K562 (cell line): ENCODE results near the gene IL12RB1. TPM values are rescaled to one million over a fixed set of nuclear protein-coding genes. Genes with fewer than 3 reads are reported as not detected.

Experiments used
- ATAC-seq: fragments of 200-7000 bp; cut with Tn5 transposase; 3 replicates; pipeline ENCODE4 v1.9.1; 2020; ENCODE audit warnings: moderate library complexity
- BruUV-seq: library from RNA; stranded (reverse); fragments of 400-500 nt; replicated peaks from 2 replicates; lab custom pipeline; 2021; lab: Mats Ljungman, UMichigan
- CTCF ChIA-PET: fragments of 300-600 bp; formaldehyde crosslinking; extraction: SDS; loops from one replicate; lab custom pipeline; 2021; ENCODE audit warnings: low intra/inter-chr PET ratio; lab: Yijun Ruan, JAX
- POLR2A ChIA-PET: fragments of 300-600, 350-650 bp; sonication (Branson Sonifier 250); formaldehyde crosslinking; extraction: SDS; loops from one replicate; lab custom pipeline; 2021; ENCODE audit warnings: antibody characterized with exemption, inconsistent platforms; lab: Yijun Ruan, JAX
- DNase-seq, 4 experiments: peaks; one replicate each; pipeline versions ENCODE4 v3.0.0 to v3.0.0-alpha.2; 2011 to 2018; ENCODE audit warnings: low spot score in 3 of 4, mixed read lengths in 3 of 4; ENCODE audit errors: extremely low read depth in 1 of 4
- FAIRE-seq: peaks from 2 replicates; lab custom pipeline; 2011; peaks lifted over from hg19 to GRCh38; lab: Jason Lieb, UNC
- H2AFZ ChIP-seq: 2 replicates; pipeline ENCODE4 v1.6.0; 2011; ENCODE audit warnings: low read depth, low read length, control low read depth, inconsistent platforms
- H3K27ac ChIP-seq: fragments of 200-600 bp; 3 replicates; pipeline ENCODE4 v1.8.0; 2011; ENCODE audit warnings: low read depth, mild to moderate bottlenecking, control low read depth, inconsistent platforms, low read length, moderate library complexity, mixed read lengths; ENCODE audit errors: extremely low read depth
- H3K27me3 ChIP-seq, 2 experiments: fragments of 300-600 bp in 1 of 2; 2 replicates in 1 of 2; 3 replicates in 1 of 2; pipeline versions ENCODE4 v1.6.0 to v1.8.0; 2011; ENCODE audit warnings: inconsistent platforms in 2 of 2, low read length in 2 of 2, mild to moderate bottlenecking in 1 of 2, mixed read lengths in 1 of 2, moderate library complexity in 1 of 2; ENCODE audit not compliant: control insufficient read depth in 2 of 2, insufficient read depth in 2 of 2
- H3K36me3 ChIP-seq: fragments of 300-600 bp; 3 replicates; pipeline ENCODE4 v1.8.0; 2011; ENCODE audit warnings: mild to moderate bottlenecking, low read length, inconsistent platforms; ENCODE audit not compliant: control insufficient read depth, insufficient read depth
- H3K4me1 ChIP-seq, 2 experiments: fragments of 200-600 bp in 1 of 2; replicated peaks in 1 of 2; 2 replicates in 1 of 2; 3 replicates in 1 of 2; pipeline versions ENCODE4 v1.5.1 to v1.8.0; 2011; ENCODE audit warnings: inconsistent platforms in 2 of 2, low read length in 2 of 2, mild to moderate bottlenecking in 1 of 2, mixed read lengths in 1 of 2, moderate library complexity in 1 of 2; ENCODE audit not compliant: control insufficient read depth in 2 of 2, insufficient read depth in 2 of 2
- H3K4me2 ChIP-seq: 2 replicates; pipeline ENCODE4 v1.6.1; 2011; ENCODE audit warnings: low read length, control low read depth, inconsistent platforms, mixed read lengths; ENCODE audit not compliant: insufficient read depth
- H3K4me3 ChIP-seq: fragments of 200-600 bp; sonication (generic), shearing (Covaris generic); 2 replicates; pipeline ENCODE4 v1.5.1; 2016; ENCODE audit warnings: control low read depth, inconsistent platforms
- H3K79me2 ChIP-seq: fragments of 200-600 bp; 3 replicates; pipeline ENCODE4 v1.8.0; 2011; ENCODE audit warnings: low read length, inconsistent platforms; ENCODE audit not compliant: control insufficient read depth, insufficient read depth
- H3K9ac ChIP-seq, 2 experiments: 2 replicates each; pipeline versions ENCODE4 v1.6.0 to v1.6.1; 2011; ENCODE audit warnings: low read depth in 2 of 2, low read length in 2 of 2, control low read depth in 1 of 2, inconsistent platforms in 1 of 2, mild to moderate bottlenecking in 1 of 2, mixed read lengths in 1 of 2; ENCODE audit not compliant: insufficient read depth in 1 of 2
- H3K9me1 ChIP-seq: one replicate; pipeline ENCODE4 v1.6.0; 2011; ENCODE audit warnings: inconsistent platforms, mild to moderate bottlenecking, low read length, moderate library complexity; ENCODE audit not compliant: control insufficient read depth, insufficient read depth
- H3K9me3 ChIP-seq: replicated peaks from 2 replicates; pipeline ENCODE4 v1.5.1; 2011; ENCODE audit warnings: low read depth, low read length, inconsistent platforms; ENCODE audit not compliant: control insufficient read depth, insufficient read depth
- H4K20me1 ChIP-seq: replicated peaks from 2 replicates; pipeline ENCODE4 v1.6.1; 2011; ENCODE audit warnings: low read length, inconsistent platforms, mixed read lengths; ENCODE audit not compliant: control insufficient read depth, insufficient read depth
- ADNP ChIP-seq: fragments of 200-800 bp; sonication (Bioruptor generic); IDR thresholded peaks from 2 replicates; pipeline ENCODE4 v1.6.1; 2016; ENCODE audit warnings: missing genetic modification characterization, missing compliant biosample characterization
- BCOR ChIP-seq: fragments of 450-650 bp; IDR thresholded peaks from 2 replicates; pipeline ENCODE4 v1.6.1; 2016
- BRCA1 ChIP-seq, 2 experiments: fragments of 450-650 bp in 1 of 2; sonication (generic) in 1 of 2; formaldehyde crosslinking in 1 of 2; IDR thresholded peaks; 2 replicates each; pipeline versions ENCODE4 v1.5.0 to v1.6.1; 2017 to 2020; ENCODE audit warnings: mild to moderate bottlenecking in 1 of 2, missing genetic modification reagents in 1 of 2
- HDAC2 ChIP-seq: fragments of 450-650 bp; IDR thresholded peaks from 2 replicates; pipeline ENCODE4 v1.6.1; 2016; ENCODE audit warnings: mild to moderate bottlenecking
- MEIS2 ChIP-seq: fragments of 450-650 bp; IDR thresholded peaks from 2 replicates; pipeline ENCODE4 v1.6.1; 2014; ENCODE audit warnings: mild to moderate bottlenecking; ENCODE audit not compliant: partially characterized antibody
- PTBP1 ChIP-seq: fragments of 200-400 bp; formaldehyde crosslinking; IDR thresholded peaks from 2 replicates; pipeline ENCODE4 v1.6.1; 2017; ENCODE audit warnings: low read depth, low read length
- ZFP36 ChIP-seq: fragments of 150-350 bp; IDR thresholded peaks from 2 replicates; pipeline ENCODE4 v1.6.1; 2018; ENCODE audit warnings: low read length, low read depth; ENCODE audit not compliant: partially characterized antibody
- ZNF232 ChIP-seq: sonication (generic); formaldehyde crosslinking; IDR thresholded peaks from 2 replicates; pipeline ENCODE4 v1.8.0; 2022; ENCODE audit warnings: mild to moderate bottlenecking, missing genetic modification reagents
- ZNF79 ChIP-seq: fragments of 250-450 bp; sonication (Bioruptor Pico); IDR thresholded peaks from 2 replicates; pipeline ENCODE4 v1.4.0; 2020; ENCODE audit warnings: low read depth, mild to moderate bottlenecking, moderate library complexity
- WGBS: fragments of 100-300 bp; shearing (Covaris generic); methylation state at CpG from one replicate; pipeline ENCODE4 v1.1.6; 2016; ENCODE audit warnings: low coverage, mixed read lengths; ENCODE audit not compliant: insufficient coverage; ENCODE audit errors: missing lambda C conversion rate; 5-methylcytosine and 5-hydroxymethylcytosine counted together
- in situ Hi-C: fragments of 300-500 bp; cut with MboI; formaldehyde crosslinking; loops from 4 replicates; pipeline ENCODE4 v1.15.0; 2018; ENCODE audit warnings: inconsistent platforms, mixed read lengths
- intact Hi-C: fragments of 100-400 bp; cut with micrococcal nuclease; formaldehyde crosslinking; loops from 2 replicates; pipeline ENCODE4 v1.14.2; 2022
- polyA plus RNA-seq, 8 experiments: library from polyadenylated mRNA; depleted of rRNA in 4 of 8; stranded (reverse) in 5 of 8; unstranded in 3 of 8; fragments of >200 nt; fragmentation: Nextera tagmentation in 2 of 8; fragmentation: Illumina TruSeq in 1 of 8; extraction: Ambion mirVana in 2 of 8; extraction: Trizol in 1 of 8; gene quantifications; 2 replicates each; pipeline versions ENCODE4 v1.2.1 to v1.2.3, GENCODE V29; 2011 to 2014; ENCODE audit warnings: inconsistent platforms in 1 of 8, missing spikeins in 1 of 8
- total RNA-seq, 7 experiments: library from RNA; depleted of rRNA in 6 of 7; stranded (reverse); fragments of >200 nt in 6 of 7; fragmentation: Illumina TruSeq in 2 of 7; extraction: Trizol in 2 of 7; gene quantifications; 2 replicates each; pipeline versions ENCODE4 v1.2.1 to v1.2.3, GENCODE V29; 2011 to 2021; ENCODE audit warnings: low replicate concordance in 1 of 7
- TF ChIP-seq, protein P1 (sequence below): sonication (generic); formaldehyde crosslinking; IDR thresholded peaks from 2 replicates; pipeline ENCODE4 v1.9.0; 2022; ENCODE audit warnings: mild to moderate bottlenecking, missing genetic modification reagents
- TF ChIP-seq, protein P2 (sequence below): fragments of 450-650 bp; IDR thresholded peaks from 2 replicates; pipeline ENCODE4 v1.6.1; 2016; ENCODE audit warnings: mild to moderate bottlenecking
- TF ChIP-seq, protein P3 (sequence below): sonication (generic); formaldehyde crosslinking; IDR thresholded peaks from 2 replicates; pipeline ENCODE4 v1.8.0; 2022; ENCODE audit warnings: missing genetic modification reagents, mild to moderate bottlenecking, moderate library complexity, borderline replicate concordance
- TF ChIP-seq, protein P4 (sequence below): sonication (generic); formaldehyde crosslinking; IDR thresholded peaks from 2 replicates; pipeline ENCODE4 v1.8.0; 2022; ENCODE audit warnings: mild to moderate bottlenecking, missing genetic modification reagents

Gene IL12RB1
- total and polyA plus RNA-seq, 9 of the 15 experiments (the other 6 are each of a cell fraction or from before 2014, with no cell fraction given): 0.04 to 0.07 (median 0.06) TPM; not detected in 5

DNA sequence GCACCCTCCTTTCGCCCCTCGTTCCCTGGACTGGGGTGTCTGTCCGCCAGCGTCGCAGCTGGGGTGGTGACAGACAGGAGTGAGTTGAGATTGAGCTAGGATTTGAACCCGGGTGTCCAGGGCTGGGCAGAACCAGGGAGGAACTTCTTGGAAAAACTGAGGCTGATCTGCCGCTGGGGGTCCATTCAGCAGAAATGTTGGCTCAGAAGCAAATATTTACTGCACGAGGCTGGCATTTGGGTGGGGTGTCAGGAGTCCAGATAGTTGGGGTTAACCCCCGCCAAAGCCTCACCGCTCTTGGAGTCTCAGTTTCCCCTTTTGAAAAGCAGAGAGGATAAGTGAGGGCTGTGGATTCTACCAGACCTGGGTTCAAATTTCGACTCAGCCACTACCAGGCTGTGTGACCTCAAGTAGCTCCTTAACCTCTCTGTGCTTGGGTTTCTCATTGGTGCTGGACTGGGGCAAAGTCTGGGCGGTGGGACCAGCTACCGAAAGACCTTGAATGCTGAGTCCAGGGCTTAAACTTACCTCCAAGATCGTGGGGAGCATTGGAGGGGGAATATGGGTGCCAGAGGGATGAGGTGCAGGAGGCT lies 31.8 kb upstream of the IL12RB1 start:
- no peaks in the 10 kb centered on the region for H3K9me3 ChIP-seq
- H3K27ac ChIP-seq: peak overlapping the region; percentile 76
- H3K9me1 ChIP-seq: no peaks in the 10 kb centered on the region
- FAIRE-seq: peak; percentile 29
- H3K4me2 ChIP-seq: peak overlapping the region; percentile 85
- BruUV-seq: TSS peak; percentile 54
- H3K79me2 ChIP-seq: peaks cover 14% of the 10 kb centered on the region; the same call in 2 of the 3 replicates
- no peak for ATAC-seq
- peaks cover 13 to 32% of the 10 kb centered on the region in 2 experiments; a peak in 4 of 5 replicates for H3K4me1 ChIP-seq
- whole genome bisulfite sequencing: 28% methylated on average over 13 of the region's 14 CpGs
- peak overlapping the region; percentile 82 for H3K4me3 ChIP-seq
- CTCF ChIA-PET: interaction anchor here (0.6 kb wide), 1 partner anchor 130 kb away, joined by 3 read pairs; no protein-coding TSS in a partner anchor
- POLR2A ChIA-PET: interaction anchor here (0.6 to 1.3 kb wide), 3 partner anchors 9 to 33 kb away, joined by 3 to 5 read pairs (median 3); no protein-coding TSS in a partner anchor
- peak overlapping the region; percentile 75 for H2AFZ ChIP-seq
- no peaks in the 10 kb centered on the region for H4K20me1 ChIP-seq
- intact Hi-C loops: loop anchor here (10.0 kb wide), 1 partner anchor 206 kb away; the partner anchor contains the start of gene LSM4
- H3K36me3 ChIP-seq: peaks cover 24% of the 10 kb centered on the region; the same call in 2 of the 3 replicates
- H3K9ac ChIP-seq: peak overlapping the region; percentile 80 to 91
- H3K27me3 ChIP-seq: no peaks in the 10 kb centered on the region
- in situ Hi-C loops: no loop called here
- peak in 1 of 4 experiments; percentile 11 for DNase-seq
- TF ChIP-seq ADNP (tag) (no peak), PTBP1 (peak; percentile 94), ZFP36 (peak; percentile 83), ZNF232 (CRISPR knock-in tag) (no peak), BCOR (peak; percentile 93), ZNF79 (CRISPR knock-in tag) (no peak), MEIS2 (peak; percentile 1), BRCA1 (IDR thresholded peaks at IDR 0.05) (no peak), BRCA1 (CRISPR knock-in tag; IDR thresholded peaks at IDR 0.05) (0 out of 2 replicates have a peak, but pooled peaks have one; percentile 41), HDAC2 (peak; percentile 65; the same call in 1 of the 2 replicates)
- TF ChIP-seq, protein P1, sequence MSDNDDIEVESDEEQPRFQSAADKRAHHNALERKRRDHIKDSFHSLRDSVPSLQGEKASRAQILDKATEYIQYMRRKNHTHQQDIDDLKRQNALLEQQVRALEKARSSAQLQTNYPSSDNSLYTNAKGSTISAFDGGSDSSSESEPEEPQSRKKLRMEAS (CRISPR knock-in tag): 0 out of 2 replicates have a peak, but pooled peaks have one; percentile 33
- TF ChIP-seq, protein P2, sequence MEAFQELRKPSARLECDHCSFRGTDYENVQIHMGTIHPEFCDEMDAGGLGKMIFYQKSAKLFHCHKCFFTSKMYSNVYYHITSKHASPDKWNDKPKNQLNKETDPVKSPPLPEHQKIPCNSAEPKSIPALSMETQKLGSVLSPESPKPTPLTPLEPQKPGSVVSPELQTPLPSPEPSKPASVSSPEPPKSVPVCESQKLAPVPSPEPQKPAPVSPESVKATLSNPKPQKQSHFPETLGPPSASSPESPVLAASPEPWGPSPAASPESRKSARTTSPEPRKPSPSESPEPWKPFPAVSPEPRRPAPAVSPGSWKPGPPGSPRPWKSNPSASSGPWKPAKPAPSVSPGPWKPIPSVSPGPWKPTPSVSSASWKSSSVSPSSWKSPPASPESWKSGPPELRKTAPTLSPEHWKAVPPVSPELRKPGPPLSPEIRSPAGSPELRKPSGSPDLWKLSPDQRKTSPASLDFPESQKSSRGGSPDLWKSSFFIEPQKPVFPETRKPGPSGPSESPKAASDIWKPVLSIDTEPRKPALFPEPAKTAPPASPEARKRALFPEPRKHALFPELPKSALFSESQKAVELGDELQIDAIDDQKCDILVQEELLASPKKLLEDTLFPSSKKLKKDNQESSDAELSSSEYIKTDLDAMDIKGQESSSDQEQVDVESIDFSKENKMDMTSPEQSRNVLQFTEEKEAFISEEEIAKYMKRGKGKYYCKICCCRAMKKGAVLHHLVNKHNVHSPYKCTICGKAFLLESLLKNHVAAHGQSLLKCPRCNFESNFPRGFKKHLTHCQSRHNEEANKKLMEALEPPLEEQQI: no peak
- TF ChIP-seq, protein P3, sequence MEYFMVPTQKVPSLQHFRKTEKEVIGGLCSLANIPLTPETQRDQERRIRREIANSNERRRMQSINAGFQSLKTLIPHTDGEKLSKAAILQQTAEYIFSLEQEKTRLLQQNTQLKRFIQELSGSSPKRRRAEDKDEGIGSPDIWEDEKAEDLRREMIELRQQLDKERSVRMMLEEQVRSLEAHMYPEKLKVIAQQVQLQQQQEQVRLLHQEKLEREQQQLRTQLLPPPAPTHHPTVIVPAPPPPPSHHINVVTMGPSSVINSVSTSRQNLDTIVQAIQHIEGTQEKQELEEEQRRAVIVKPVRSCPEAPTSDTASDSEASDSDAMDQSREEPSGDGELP (CRISPR knock-in tag): peak; percentile 24; the same call in 1 of the 2 replicates
- TF ChIP-seq, protein P4, sequence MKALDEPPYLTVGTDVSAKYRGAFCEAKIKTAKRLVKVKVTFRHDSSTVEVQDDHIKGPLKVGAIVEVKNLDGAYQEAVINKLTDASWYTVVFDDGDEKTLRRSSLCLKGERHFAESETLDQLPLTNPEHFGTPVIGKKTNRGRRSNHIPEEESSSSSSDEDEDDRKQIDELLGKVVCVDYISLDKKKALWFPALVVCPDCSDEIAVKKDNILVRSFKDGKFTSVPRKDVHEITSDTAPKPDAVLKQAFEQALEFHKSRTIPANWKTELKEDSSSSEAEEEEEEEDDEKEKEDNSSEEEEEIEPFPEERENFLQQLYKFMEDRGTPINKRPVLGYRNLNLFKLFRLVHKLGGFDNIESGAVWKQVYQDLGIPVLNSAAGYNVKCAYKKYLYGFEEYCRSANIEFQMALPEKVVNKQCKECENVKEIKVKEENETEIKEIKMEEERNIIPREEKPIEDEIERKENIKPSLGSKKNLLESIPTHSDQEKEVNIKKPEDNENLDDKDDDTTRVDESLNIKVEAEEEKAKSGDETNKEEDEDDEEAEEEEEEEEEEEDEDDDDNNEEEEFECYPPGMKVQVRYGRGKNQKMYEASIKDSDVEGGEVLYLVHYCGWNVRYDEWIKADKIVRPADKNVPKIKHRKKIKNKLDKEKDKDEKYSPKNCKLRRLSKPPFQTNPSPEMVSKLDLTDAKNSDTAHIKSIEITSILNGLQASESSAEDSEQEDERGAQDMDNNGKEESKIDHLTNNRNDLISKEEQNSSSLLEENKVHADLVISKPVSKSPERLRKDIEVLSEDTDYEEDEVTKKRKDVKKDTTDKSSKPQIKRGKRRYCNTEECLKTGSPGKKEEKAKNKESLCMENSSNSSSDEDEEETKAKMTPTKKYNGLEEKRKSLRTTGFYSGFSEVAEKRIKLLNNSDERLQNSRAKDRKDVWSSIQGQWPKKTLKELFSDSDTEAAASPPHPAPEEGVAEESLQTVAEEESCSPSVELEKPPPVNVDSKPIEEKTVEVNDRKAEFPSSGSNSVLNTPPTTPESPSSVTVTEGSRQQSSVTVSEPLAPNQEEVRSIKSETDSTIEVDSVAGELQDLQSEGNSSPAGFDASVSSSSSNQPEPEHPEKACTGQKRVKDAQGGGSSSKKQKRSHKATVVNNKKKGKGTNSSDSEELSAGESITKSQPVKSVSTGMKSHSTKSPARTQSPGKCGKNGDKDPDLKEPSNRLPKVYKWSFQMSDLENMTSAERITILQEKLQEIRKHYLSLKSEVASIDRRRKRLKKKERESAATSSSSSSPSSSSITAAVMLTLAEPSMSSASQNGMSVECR (CRISPR knock-in tag): peak; percentile 52; the same call in 1 of the 2 replicates
